HG03439 (cell line): ENCODE measurements around the gene BARHL1.

ENCODE experiments used
- ATAC-seq: cut with Tn5 transposase; IDR thresholded peaks from one replicate; pipeline ENCODE4 v1.9.1; 2021; ENCODE audit warnings: mild to moderate bottlenecking, moderate library complexity; ENCODE audit not compliant: unreplicated experiment

Gene BARHL1

DNA sequence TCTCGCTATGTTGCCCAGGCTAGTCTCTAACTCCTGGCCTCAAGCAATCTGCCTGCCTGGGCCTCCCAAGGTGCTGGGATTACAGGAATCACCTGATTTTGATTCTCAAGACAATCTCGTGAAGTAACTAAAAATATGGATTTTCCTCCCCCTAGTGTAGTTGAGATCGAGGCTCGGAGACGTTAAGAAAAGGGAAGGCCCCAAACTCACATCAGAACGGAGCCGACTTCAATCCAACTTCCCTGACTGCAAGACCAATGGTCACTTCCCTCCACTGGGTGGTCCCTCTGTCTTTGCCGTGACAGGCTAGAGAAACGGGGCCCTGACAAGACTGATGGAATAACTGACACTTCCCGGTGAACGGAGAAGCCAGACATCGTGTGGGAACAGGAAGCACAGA is 28.3 kb downstream of the BARHL1 start:
- ATAC-seq, result no peak

DNA sequence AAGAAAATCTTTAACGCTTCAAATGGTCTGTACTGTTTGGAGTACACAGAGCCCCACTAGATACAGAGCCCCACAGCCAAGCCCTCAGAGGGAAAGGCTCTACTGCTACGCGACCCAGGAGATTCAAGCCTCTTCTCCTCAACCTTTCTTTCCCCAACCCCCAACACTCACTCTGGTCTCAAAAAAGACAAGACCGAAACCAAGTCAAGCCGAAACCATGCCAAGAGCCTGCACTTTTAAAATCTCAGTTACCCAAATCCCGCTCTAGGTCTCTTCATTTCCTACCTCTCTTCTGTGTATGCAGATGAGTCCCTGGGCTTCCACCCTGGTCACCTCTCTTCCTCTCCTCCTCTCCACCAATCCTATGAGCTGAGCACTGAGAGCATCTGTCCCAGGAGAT is 31.9 kb downstream of the BARHL1 start:
- no peak for ATAC-seq

DNA sequence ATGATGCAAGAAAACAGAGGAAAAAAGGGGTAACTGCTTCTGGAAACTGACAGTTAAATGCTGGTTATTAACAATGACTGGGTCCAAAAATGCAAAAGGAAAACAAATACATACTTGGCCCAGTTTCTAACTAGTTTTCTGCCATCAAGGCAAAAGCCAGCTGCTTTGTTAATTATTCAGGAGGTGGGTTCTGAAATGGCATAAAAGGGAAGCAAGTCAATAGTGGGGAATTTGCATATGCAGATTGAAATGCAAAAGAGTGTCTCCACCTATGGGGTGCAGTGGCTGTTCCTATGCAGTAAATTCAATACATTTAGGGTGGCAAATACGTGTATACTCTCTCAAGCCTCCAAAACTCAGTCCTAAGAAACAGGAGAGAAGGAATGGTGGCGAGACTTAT is 33.4 kb downstream of the BARHL1 start:
- ATAC-seq, result no peak

DNA sequence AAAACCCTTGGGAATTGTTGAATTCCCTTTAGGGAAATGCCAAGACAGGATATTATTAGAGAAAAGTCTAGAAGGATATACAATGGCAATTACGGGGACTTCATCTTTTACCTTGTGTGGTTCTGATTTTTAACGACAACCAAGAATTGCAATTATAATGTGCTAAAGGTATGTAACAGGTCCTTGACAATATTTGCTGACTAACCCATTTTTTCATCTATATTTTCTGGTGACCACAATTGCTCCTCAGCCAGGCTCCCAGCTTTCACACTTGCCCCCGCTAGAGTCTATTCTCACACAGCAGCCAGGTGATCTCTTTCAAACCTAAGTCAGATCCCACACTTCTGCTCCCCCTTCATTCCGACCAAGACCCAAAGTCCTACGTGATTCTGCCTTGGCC is 34.3 kb downstream of the BARHL1 start:
- no peak for ATAC-seq

DNA sequence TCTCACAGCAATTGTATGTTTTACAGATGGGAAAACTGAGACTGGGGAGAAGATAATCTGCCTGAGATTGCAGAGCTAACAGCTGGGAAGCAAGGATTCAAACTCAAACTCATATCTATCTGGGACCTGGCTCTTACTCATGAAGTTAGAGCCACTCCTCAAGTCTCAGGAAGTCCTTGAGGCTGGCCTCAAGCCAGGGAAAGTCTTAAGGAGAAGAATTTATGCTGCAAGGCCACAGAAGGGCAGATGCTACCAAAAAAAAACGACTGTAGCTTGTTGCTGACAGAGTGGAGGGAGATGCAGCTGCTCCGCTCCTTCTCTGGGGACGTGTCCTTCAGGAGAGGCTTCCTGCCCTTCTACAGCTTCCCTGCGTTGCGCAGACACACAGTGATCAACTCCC is 39.8 kb downstream of the BARHL1 start:
- ATAC-seq, result no peak

DNA sequence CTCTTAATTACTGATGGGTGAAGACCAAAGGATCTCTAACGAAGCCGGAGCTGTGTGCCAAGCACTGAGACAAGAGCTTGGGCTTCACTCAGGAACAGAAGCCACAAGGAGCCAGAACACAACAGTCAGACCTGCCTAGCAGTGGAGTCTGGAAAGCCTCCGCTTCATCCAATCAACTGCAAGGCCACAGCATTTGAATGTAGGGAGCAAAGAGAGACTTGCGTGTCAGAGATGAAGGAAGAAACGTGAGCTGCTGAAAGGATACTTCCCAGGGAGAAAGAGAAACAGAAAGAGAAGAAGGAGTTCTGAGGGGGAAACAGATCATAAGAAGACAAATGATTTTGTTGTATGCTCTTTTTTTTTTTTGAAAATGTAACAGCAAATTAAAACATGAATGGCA is 43.9 kb downstream of the BARHL1 start:
- ATAC-seq, result no peak

DNA sequence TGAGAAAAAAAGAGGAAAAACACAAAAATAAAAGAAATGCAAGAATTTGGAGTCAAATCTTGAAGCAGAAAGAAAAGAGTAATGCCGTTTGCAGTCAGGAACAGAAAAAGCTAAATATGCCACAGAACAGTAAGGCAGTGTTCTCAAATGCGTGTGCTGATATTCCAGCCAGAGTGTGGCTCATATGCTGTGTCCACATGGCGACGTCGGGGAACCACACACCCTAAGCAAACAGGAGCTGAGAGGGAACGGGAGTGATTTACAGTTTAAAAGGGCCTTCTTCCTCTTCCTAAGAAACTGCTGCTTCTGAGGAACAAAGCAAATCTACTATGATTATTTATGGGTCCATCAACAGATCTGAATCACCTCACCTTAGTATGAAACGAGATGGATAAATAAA is 44.7 kb downstream of the BARHL1 start:
- no peak for ATAC-seq

DNA sequence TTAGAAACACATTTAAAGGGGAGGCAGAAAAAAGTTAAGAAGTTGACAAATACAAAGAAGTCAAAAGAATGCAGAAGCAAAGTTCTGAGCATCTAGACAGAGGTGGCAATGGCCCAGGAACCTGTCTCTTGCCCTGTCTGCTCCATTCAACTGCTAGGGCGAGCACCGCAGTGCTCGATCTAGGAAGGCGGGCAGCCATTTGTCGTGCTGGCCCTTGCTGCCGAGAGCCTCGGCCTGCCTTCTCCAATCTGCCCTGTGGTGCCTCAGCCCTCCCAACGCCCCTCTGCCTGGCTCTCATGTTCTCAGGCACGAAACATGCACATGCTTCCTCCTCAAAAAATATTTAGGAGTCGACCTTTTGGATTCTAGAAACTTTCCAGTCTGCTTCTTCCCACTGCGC is 45.2 kb downstream of the BARHL1 start:
- ATAC-seq, result no peak

DNA sequence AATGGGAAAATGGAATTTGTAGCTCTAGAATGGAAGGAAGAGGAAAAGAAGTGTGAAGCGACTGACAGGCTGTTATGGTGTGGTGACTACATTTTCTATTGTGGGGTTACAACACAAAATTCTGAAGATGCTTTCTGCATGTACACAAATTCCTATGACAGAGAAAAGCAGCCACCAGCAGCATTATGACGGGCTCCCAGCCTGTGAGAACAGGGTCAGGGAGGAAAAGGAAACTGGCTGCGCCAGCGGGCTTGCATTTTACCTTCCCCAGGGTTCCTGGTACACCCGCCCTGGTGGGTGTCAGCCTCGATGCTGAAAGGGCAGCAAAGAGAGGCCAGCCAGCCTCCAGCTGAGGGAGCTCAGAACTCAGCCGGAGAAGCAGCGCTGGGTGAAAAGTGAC is 46.3 kb downstream of the BARHL1 start:
- ATAC-seq, result no peak

DNA sequence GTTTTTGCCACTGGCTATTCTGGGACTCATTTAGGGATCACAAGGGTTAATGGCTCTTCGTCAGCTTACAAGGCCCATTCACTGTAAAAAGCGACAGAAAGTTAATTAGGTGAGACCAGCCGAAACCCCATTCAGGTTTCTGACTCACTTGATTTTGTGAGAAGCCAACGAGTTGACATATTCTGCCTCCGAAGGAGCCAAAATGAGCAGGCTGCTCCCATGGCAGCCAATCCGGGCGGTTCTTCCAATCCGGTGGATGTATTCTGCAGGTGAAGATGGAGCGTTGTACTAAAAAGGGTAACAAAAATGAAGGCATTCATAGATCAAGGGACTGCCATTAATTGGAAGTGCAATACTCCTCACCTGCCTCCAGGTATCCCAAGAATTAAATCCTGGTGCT is 47.7 kb downstream of the BARHL1 start:
- ATAC-seq, result no peak

DNA sequence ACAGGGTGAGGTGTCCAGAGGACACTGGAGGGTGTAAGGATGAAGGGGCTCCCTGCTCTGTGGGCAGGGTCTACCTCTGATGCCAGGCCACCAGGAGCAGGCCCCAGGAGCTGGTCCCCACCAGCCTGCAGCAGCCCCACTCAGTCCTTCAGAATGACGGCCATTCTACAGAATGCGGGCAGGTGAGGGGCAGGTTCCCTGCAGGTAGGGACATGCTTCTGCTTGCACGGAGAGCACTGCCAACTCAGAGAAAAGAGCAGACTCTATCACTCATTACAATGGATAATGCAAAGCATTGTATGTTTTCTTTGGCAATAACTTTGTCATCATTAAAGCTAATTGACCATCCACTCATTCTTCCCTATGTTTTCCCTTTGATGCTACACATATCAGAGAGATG is 48.4 kb downstream of the BARHL1 start:
- ATAC-seq, result no peak

DNA sequence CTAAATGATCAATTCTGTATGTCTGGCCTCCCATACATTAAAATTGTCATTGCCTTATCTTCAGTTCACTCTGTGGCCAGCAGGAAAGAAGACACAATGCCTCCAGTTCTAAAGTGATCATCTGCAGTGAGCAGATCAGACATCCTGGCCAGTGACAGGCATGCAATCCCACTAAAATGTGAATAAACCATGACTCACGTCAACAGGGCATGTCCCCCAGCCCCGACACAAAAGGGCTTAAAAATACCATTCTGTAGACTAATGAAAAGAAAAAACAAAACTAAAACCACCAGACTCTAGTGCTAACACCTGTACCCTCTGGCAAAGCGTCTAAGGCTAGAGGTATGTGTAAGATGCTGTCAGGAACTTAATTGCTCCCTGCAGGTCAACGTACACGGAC is 48.9 kb downstream of the BARHL1 start:
- no peak for ATAC-seq

DNA sequence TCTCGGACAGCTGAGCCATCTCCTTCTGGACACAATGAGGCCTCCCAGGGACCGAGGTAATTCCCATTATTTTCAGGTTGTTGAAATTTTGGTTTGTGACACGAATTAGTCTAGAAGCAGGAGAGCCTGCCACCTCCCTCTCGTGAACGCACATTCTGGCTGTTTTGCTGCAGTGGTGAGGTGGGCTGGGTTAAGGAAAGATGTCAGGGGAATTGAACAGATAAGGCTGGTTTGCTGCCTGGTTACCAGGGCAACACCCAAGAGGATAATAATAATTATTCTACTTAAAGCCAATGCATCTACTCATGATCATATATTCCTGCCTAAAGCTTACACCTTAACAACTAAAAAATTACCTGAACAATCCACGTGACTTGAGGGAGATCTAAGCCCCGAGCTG is 49.3 kb downstream of the BARHL1 start:
- ATAC-seq, result no peak

DNA sequence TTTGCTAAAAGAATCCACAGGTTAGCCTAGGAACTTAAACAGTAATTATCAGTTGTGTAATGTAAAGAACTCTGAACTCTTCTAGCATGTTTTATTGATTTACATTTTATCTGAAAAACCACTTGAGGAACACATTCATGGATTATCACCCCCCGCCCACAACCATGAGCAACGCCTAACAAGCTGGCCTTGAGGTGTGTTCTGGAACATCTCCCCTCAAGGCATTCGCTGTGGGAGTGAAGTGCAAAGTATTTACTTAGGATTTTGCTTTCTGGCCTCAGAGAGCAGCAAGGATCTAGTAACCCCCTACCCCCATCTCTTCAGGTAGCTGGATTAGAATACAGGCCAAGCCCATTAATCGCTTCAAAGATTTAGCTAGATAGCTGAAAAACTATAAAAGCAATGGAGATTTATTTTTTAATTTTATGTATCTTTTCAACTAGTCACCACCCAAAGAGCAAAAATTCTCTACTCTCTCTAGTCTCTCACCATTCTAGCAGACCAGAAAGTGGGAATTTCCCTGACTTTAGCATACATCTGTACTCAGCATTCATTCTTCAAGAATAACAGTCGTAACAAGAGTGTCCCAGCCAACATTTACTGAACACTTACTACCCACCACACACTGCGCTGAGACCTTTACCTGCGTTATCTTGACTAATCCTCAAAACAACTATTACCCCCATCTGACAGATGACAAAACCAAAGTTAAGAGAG is 50.2 kb downstream of the BARHL1 start:
- ATAC-seq, result no peak

DNA sequence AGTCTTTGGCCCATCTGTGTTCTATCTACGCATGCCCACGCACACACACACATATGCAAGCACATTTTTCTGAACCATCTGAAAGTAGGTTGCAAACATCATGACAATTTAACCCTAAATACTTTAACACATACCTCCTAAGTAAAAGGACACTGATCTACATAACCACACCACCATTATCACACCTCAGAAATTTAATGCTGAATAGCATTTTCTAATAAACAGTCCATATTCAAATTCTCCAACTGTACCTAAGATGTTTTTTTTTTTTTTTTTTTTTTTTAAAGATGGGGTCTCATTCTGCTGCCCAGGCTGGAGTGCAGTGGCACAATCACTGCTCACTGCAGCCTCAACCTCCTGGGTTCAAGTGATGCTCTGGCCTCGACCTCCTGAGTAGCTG is 51.9 kb downstream of the BARHL1 start:
- ATAC-seq, result no peak

DNA sequence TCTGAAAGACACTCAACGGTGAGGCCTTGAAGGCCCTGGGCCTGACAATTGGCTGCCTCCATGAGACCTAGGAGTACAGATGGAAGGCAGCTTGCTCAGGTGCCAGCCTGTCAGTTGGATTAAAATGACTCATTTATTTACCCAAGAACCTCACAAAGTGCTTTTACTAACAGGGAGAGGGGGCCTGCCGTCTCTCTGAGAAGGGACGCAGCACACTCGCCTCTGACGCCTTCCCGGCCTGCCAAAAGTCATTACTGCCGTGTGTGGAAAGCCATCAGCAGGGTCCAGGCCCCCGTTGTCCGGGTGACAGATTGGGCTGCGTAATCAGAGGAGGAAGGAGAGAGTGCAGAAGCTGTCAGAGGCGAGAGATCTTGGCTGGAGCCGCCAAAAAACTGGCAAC is 54.9 kb downstream of the BARHL1 start:
- no peak for ATAC-seq

DNA sequence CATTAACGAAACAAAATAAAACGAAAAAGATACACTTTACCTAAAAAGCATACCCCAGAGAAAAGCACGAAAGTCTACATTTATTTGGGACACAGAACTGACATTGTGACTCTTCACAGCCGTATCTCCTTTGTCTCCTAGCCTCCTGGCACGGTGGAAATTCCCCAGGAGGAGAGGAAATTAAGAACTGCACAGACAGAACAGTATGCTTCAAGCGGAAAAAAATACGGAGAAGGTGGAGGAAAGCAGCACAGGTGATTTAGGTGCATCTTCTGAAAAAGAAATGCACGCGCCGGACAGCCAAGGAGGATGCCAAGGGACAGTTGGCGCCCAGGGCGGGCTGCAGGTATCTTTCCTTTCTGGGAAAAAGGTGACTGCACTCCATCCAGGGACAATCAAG is 55.4 kb downstream of the BARHL1 start:
- ATAC-seq, result no peak

DNA sequence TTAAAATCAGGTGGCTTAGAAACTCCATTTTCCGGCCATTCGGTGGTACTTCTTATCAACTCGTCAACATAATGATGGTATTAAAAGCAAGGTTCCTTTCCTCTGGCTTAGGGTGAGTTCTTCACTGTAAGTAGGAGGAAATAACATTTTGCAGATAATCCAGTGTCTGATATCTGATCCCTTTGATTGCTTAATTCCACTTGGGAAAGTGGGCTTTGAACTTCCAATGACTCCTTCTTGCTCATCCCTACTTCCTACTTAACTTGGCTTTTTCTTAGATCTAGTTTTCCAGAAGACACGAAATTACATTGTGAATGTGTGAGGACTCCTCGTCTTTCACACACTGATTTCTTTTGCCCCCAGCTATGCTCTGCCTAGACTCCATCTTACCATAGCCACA is 55.8 kb downstream of the BARHL1 start:
- ATAC-seq, result no peak

DNA sequence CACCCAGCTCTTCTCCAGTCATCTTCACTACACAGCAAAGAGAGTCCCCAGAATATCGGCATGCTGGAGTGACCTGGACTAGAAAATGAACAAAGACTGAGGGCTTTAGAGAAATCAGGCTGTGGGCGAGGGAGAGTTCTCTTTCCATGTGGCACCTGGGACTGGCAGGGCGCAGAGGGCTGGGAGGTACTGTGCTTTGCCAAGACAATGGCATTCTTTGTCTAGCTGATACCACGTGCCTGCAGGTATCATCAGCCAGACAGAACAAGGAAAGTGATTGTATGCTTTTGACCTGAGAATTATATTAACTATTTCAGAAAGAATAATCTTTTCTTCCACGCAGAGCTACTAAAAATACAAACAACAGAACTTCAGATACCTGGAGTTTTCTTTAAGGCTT is 56.9 kb downstream of the BARHL1 start:
- ATAC-seq, result no peak
